Kasumi-1 (cell line): Measurements from ENCODE around the gene HADHA.

ENCODE experiments used
- DNase-seq, 2 experiments: peaks; one replicate each; lab custom pipeline; 2025; lab: John Stamatoyannopoulos, UW

The HADHA gene

DNA sequence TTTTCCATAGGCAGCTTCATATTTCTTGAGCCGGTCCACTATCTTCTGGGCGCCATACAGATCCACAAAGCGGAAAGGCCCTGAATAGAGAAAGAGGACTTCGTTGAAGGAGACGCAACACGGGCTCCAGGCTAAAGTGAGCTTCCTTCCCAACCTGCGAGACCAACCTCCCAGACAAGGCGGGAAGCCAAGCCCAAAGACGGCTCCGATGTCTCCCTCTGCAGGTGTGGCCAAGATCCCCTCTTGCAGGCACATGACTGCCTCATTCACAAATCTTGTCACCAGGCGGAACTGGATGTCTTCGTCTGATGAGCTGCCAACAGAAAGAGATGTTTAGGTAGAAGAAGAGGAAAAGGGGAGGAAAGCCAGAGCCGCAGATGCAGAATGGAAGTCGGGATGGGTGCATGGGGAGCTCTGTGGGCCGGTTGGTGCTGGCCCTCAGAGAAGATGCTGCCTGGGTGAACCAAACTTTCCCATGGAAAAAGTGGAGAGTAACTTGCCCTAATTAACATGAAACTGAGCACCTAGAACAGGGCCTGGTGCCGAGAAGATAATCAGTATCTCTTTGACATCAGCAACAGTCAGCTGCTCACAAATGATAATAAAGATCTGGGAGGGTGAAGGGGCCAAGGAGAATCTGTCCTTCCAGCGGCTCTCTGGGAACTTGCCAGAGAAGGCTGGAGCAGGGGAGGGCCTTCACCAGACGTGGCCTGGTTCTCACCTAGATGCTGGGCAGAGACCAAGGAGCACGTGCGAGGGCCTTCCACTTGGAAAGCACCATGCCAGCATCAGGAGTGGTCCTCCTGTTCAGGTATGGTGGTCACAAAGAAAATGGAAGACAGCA lies 52.9 kb downstream of the HADHA start:
- DNase-seq = no peak

DNA sequence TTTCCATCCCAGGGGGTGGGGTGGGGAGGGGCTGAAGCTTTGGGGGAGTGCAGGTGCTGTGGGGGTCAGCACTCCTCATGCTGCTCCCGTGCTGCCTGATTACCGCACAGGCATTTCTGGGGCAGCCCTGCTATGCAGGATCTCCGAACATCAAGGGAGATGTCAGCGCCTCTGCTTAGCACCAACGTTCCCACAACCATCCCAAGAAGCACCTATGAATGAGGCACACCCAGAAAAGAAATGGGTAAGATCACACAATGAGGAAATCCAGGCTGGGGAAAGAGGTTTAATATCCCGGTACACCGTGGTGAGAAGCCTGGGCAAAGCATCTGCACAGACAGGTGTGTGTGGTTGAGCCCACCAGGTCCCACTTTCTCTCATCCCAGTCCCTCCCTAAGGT lies 54.1 kb downstream of the HADHA start:
- no peak for DNase-seq

DNA sequence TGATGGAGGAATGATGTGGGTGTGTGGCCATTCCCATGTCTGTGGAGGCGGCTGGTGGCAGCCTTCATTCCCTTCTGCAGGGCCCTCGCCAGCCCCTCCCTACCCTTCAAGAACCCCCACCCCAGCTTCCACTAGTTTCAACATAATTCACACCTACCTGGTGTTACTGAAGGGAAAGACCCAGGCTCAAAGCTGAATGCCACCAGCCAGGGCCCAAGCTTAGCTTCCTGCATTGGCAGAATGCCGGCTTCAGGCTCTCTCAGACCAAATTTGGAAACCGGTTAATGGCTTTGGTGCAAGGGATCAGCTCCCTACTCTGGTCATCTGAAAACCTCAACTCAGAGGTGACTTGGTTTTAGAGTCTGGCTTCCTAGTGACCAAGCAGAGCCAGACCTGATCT lies 54.7 kb downstream of the HADHA start:
- DNase-seq = no peak

DNA sequence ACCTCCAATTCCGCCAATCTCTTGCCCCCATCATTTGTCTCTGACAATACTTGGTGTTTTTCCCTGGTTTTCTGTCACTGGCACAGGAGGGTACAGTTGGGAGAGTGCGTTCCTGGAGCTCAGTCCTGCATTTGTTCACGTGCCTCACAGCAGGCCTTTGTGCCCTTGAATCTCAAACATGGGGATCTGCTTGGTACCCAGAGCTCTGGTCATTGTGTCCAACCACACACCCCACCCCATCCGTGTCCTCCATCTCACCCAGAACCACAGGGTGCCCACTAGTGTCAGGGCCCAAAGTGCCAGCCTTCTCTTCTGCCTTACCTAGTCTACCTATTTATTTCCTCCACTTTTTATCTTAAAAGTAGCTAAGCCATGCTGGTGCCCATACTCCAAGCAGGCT lies 55.3 kb downstream of the HADHA start:
- DNase-seq = no peak

DNA sequence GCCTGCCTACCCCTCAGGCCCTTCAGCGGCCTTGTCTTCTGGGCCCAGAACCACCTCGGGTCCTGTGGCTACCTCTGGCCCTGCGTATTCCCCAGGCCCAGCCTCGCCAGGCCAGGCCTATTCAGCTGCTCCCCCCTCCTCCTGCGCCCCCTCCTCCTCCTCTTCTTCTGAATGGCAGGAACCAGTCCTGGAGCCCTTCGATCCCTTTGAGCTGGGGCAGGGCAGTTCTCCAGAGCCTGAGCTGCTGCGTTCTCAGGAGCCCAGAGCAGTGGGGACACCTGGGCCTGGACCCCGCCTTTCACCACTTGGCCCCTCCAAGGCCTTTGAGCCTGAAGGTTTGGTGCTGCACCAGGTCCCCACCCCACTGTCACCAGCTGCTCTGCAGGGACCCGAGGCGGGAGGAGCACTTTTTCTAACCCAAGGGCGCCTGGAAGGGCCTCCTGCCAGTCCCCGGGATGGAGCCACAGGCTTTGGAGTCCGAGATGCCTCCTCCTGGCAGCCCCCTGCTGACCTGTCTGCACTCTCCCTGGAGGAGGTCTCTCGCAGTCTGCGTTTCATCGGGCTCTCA lies 56.8 kb downstream of the HADHA start:
- DNase-seq = no peak

DNA sequence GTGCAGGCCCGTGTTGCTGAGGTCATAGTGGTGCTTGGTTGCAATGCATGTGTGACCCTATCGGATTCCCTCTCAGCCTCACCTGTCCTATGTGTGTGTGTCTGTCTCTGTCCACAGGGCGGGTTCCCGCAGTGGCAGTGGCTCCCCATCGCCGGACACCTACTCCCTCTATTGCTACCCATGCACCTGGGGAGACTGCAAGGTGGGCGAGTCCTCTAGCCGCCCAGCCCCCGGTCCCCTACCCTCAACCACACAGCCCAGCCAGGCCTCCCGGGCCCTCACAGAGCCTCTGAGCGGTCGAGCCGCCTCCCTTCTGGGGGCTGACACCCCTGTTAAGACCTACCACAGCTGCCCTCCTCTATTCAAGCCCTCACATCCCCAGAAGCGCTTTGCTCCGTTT lies 57.3 kb downstream of the HADHA start:
- DNase-seq = no peak

DNA sequence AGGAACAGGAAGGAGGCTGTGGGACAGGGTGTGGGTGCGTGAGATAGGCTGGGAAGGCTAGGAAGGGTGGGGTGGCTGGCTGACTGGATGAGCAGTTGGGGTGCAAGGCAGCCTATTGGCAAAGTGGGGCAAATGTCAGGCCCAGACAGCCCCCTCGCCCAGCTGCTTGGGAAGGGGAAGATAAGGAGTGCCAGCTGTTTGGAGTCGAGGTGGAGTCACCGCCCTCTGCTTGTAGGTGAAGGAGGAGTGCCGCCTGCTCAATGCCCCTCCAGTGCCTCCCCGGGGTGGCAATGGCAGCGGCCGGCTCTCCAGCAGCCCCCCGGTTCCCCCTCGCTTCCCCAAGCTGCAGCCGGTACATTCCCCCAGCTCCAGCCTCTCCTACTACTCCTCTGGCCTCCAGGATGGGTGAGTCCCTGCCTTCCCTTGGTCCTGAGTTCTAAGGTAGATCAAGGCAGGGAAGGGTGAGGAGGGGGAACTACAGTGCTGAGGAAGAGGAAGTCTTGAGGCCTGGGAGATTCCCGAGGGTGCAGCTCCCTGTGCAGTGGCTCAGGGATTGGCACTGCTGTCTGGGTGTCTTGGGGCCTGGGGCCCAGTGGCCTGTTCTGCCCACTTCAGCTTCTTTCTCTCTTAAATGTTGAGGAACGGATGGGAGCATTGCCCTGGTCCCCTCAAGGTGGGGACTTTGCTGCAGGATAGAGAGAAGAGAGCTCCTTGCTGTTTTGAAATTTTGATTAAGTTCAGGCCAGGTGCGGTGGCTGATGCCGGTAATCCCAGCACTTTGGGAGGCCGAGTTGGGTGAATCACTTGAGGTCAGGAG lies 58.3 kb downstream of the HADHA start:
- no peak for DNase-seq

DNA sequence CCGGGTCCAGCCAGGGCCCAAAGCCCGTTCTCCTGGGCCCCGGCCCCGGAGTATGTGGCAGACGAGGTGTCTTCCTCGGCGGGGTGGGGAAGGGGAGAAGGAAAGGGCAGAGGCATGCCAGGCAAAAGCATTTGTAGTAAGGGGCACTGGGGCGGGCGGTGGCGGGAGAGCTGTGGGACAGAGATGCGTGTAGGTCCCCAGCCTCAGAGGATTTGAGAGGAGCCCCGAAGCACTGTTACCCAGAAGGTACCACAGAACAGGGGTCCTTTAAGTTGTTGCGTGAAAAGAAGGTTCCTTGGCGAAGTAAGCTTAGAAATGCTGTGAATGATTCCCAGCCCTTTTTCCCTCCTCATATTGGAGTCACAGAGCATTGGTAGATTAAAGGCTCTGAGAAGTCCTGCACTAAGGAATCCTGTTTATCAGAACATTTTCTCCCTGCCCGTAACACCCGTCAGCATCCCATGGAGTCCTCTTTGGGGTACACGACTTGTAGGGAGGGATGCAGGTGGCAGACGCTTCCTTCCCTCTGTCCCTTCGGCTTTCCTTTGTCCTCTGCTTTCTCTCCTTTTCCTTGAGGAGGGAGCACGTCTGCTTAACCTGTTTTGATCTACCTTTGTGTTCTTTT lies 59.0 kb downstream of the HADHA start:
- no peak for DNase-seq

DNA sequence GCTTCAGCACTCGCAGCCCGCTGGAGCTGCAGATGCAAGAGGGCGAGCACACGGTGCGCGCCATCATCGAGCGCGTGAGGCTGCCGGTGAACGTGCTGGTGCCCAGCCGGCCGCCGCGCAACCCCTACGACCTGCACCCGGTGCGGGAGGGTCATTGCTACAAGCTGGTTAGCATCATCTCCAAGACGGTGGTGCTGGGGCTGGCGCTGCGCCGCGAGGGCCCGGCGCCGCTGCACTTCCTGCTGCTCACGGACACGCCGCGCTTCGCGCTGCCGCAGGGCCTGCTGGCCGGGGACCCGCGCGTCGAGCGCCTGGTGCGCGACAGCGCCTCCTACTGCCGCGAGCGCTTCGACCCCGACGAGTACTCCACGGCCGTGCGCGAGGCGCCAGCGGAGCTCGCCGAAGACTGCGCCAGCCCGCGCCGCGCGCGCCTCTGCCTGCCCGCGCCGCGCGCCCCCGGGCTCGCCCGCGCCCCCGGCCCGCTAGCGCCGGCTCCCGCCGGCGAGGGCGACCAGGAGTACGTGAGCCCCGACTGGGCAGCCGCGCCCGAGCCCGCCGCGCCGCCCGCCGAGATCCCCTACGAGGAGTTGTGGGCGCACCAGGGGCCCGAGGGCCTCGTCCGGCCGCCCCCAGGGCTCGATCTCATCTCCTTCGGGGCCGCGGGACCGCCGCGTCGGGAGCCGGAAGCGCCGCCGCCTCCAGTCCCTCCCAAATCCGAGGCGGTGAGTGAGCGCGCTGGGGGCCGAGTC lies 59.7 kb downstream of the HADHA start:
- DNase-seq = peak; percentile 52 to 78

DNA sequence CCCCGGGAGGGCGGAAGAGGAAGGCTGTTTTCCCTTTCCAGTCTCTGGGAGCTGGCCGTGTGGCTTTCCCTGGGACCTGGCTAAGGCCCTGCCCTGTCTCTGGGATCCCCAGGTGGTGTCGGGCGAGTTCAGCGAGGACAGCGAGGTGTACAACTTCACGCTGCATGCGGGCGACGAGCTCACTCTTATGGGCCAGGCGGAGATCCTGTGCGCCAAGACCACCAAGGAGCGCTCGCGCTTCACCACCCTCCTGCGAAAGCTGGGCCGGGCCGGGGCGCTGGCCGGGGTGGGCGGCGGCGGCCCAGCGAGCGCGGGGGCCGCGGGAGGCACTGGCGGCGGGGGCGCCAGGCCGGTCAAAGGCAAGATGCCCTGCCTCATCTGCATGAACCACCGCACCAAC lies 60.3 kb downstream of the HADHA start:
- DNase-seq = no peak

DNA sequence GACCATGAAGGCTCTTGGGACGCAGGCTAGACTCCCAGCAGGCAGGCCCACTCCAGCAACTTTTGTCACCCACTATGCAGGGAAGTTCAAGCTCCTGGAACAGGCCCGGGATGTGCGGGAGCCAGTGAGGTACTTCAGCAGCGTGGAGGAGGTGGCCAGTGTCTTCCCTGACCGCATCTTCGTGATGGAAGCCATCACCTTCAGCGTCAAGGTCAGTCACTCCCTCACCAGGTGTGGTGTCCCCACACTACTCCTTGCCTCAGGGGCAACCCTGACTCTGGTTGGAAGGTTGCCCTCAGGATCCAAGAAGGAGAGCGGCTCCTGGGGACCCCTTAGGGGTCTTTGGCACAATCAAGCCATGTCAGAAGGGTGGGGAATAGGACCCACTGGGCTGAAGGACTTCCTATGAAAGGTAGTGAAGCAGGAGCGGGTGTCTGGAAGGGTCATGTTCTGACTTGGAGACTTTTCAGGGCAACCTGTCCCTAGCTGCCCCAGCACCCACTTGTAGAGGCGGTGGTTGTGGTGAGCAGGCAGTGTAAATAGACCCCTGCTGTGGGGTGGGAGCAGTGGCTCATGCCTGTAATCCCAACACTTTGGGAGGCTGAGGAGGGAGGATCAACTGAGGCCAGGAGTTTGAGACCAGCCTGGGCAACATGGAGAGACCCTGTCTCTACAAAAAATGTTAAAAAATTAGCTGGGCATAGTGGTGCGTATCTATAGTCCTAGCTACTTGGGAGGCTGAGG lies 61.4 kb downstream of the HADHA start:
- DNase-seq = no peak

DNA sequence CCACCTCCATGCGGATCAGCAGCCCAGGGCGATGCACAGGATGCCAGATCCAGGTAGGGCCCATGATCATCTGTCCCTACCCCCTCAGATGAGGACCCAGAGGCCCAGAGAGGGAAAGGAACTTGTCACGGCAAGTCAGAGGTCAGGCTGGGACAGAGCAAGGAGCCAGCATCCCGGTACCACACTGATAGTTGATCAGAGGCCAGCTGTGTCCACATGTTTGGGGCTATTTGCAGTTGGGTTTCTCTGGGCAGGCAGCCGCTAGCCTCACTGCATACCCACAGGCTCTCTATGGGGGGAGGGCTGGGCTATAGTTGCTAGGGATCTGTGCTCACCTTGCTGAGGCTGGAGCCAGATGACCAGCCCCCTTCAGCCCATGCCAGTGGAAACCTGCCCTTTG lies 62.0 kb downstream of the HADHA start:
- DNase-seq = no peak

DNA sequence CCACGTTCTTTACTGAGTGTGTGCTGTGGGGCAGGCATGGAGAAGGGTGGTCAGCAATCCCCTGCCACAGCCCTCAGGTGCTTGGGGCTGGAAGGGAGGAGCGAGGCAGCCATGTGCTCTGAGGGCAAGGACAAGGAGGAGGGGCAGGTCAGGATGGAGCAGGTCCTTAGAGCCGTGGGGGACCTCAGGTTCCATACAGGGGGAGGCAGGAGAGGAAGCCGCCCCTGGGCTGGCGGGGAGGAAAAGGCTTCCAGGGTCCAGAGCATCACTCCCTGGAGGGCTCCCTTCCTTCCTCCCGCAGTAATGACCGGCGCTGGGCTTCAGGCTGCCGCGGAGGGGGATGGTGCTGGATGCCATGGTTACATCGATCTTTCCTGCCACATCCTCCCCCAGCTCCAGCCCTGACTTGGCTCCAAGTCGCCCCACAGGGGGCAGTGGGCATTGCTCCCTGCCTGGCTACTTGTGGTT lies 65.0 kb downstream of the HADHA start:
- no peak for DNase-seq

DNA sequence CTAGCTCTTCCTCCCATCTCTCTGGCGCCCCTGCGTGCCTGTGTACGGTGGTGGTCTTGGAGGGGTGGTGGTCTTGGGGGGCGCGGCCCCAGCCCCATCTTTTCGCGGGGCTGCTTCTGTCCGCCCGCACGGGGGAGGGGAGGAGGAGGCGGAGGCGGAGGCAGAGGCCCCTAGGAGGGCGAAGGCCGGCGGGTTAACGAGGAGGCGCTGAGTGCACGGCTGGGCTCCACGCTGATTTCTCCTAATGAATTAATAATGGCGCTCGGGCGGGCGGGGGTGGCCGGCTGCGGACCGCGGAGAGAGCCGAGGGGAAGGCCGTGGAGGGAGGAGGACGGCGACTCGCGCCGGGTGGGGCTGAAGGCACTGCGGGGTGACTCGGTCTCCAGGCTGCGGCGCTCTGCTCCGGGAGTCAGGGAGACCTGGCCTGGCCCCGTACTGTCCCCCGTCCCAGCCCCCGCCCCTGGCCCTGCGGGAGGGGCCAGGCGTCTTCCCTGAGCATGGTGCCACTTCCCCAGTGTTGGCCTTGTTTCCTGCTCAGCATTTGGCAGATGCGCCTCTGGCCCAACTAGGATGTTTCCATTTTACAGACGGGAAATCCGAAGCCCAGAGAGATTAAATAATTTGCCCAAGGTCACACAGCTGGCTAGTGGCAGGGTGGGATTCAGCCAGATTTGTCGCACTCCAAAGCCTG lies 65.5 kb downstream of the HADHA start:
- peak; percentile 29 to 69 for DNase-seq

DNA sequence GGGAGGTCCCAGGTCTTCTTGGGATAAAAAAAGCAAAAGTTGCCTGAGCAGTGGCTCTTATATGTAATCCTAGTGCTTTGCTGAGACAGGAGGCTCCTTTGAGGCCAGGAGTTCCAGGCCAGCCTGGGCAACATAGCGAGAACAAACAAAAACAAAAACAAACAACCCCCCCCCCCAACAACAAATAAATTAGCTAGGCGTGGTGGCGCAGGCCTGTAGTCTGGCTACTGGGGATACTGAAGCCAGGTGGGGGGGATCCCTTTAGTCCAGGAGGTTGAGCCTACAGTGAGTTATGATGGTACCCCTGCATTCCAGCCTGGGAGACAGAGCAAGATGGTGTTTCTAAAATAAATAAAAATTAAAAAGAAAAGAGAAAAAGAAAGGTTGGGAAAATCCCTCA lies 66.2 kb downstream of the HADHA start:
- DNase-seq = no peak

DNA sequence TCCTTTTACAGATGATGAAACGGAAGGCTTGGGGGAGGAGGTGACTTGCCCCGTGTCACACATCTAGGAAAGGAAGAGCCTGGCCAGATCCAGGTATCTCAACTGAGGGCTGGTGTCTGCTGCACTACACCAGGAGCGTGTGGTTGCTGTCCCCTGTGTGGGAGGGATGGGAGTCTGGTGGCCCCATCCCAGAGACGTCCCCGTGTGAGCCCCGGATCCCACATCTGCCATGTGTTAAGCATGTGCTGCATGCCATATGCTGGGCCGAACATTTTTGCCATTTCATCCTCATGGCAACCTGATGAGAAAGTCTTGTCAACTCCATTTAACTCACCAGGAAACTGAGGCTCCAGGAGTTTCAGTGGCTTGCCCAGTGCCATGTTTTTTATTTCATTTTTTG lies 67.3 kb downstream of the HADHA start:
- no peak for DNase-seq

DNA sequence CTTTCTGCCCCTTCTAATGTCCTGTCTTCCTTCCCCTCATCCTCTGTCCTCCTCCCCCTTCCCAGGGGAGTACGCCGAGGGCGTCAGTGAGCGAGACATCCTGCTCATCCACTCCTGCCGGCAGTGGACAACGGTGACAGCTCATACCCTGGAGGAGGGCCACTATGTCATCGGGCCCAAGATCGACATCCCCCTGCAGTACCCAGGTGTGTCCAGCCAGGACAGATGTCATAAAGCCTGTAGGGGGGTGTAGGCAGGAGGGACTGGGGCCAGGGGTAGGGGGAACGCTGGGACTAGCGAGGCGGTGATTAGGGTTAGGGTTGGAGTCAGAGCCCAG lies 68.2 kb downstream of the HADHA start:
- DNase-seq = no peak

DNA sequence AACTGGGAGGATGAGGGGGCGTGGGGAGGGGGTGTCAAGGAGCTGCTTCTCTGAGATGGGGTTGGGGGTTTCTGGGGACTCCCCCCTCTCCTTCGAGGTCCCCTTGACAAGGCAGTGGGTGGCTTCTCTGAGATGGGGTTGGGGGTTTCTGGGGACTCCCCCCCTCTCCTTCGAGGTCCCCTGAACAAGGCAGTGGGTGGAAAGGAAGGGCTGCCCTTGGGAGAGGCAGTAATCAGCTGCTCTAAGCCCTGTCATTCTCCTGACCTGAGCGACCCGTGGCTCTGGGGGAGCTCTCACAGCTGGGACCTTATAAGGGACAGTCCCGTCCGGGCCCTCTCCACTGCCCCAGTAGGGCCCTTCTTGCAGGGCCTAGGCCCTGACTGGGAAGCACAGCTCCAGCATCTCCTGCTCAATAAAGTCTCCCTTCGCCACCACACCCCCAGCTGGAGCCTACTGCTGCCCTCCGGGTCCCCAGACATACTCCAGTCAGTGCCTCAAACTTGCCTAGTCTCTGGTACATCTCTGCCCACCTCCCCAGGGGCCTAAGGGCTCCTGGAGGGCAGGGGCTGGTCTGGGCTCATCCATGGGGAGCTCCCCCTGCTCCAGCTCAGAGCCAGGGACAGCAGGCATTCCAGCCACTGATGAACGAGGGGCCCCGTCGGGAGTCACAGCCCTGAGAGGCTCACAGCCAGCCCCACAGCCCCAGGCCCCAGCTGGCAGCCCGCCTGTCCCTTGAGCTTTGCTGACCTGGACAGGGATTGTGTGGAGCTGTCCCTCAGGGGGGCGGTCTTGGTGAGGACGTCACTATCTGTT lies 68.8 kb downstream of the HADHA start:
- no peak for DNase-seq

DNA sequence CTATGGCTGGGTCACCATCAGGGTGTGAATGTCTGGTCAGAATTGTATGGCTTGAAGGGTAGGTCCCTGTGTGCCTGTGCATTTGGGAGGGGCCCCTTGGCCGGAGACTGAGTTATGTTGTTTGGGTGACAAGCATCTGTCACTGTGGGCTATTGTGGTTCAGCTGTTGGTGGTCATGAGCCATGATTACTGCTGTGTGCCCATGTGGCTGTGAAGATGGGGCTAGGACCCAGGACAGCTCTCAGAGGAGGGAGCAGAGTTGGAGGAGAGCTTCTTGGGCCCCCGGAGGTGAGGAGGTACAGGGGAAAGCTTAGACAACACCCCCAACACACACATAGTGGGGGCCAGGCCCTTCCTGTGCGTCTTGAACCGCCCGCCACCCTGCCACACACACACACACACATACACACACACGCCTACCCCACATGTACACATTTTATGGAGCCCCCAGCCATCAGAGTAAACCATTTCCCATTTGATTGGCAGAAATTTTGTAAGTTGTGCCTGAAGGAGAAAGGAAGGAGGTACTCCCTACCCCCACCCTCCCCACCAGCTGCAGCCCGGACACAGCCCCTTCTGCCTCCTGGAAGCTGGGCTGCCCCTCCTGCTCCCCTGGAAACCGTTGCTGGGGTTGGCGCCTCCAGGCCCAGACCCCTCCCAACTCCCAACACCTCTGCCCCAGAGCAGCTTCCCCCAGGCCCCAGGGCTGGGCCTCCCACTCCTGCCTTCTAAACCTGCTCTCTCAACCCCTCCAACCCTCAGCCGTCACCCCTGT lies 69.6 kb downstream of the HADHA start:
- no peak for DNase-seq
